ENCODE measurements around the gene GAB2.

The GAB2 gene

GRCh38 chr11:78195917-78196560, 221.6 kb downstream of the GAB2 start:
- no peak for DNase-seq
- H3K4me3 Mint-ChIP-seq: no peak overlapping the region
- no peak overlapping the region for H3K27ac Mint-ChIP-seq
- peak; percentile 4 for ATAC-seq
- no peaks in the 10 kb centered on the region for H3K9me3 Mint-ChIP-seq
- H3K27me3 Mint-ChIP-seq: no peaks in the 10 kb centered on the region
- peaks cover 59% of the 10 kb centered on the region for H3K4me1 Mint-ChIP-seq

DNA sequence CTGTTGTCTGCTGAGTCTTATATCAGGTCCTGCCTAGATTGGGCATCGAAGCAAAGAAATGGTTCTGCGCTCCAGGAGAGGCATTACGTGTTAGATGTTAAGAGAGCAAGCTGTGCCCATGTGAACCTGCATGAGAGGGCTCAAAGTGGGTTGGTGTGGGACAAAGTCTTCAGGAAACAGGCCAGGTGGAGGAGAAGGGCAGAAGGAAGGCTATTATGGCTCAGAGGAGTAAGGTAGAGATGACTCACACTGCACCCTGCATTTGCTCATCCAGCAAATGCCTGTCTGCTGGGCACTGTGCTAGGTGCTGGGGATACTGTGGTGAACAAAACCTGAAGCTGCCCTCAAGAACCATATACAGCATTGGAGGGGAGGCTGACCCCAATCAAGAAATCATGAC, 223.1 kb downstream of the GAB2 start:
- Mint-ChIP-seq H3K4me1 (peaks cover 60% of the 10 kb centered on the region), H3K4me3 (no peak overlapping the region), H3K27me3 (no peaks in the 10 kb centered on the region), H3K27ac (peak overlapping the region in 1 of 2 donors; percentile 37), H3K9me3 (no peaks in the 10 kb centered on the region)
- no peak for DNase-seq
- ATAC-seq: no peak

DNA sequence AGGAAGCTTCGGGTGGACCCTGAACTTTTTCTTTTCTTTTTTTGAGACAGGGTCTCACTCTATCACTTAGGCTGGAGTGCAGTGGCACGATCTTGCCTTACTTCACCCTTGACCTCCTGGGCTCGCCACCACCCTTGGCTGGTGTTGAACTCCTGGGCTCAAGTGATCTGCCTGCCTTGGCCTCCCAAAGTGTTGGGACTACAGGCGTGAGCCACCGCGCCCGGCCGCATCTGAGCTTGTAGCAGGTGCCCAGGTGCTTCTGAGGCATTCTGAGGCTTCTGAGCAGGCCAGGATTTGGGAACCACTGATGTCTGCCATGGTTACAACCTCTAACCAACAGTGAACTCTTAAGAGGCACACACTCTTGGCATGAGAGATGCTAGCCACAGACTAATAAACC, 223.8 kb downstream of the GAB2 start:
- DNase-seq (no peak), ATAC-seq (no peak)
- Mint-ChIP-seq H3K9me3 (no peaks in the 10 kb centered on the region), H3K4me1 (peaks cover 64% of the 10 kb centered on the region), H3K27me3 (no peaks in the 10 kb centered on the region), H3K4me3 (no peak overlapping the region), H3K27ac (no peak overlapping the region)

- H3K27me3 Mint-ChIP-seq: no peaks in the 10 kb centered on the region
- H3K4me1 Mint-ChIP-seq: peaks cover 64% of the 10 kb centered on the region
- H3K27ac Mint-ChIP-seq: no peak overlapping the region
- no peaks in the 10 kb centered on the region for H3K9me3 Mint-ChIP-seq
- no peak overlapping the region for H3K4me3 Mint-ChIP-seq
- ATAC-seq (no peak), DNase-seq (no peak)
These were observed 224.7 kb downstream of the GAB2 start for GRCh38 chr11:78192911-78193351.

- H3K27ac Mint-ChIP-seq: no peak overlapping the region
- ATAC-seq (no peak), DNase-seq (no peak)
- no peaks in the 10 kb centered on the region for H3K9me3 Mint-ChIP-seq
- H3K27me3 Mint-ChIP-seq: no peaks in the 10 kb centered on the region
- H3K4me1 Mint-ChIP-seq: peaks cover 67% of the 10 kb centered on the region
- H3K4me3 Mint-ChIP-seq: no peak overlapping the region
These were observed 225.3 kb downstream of the GAB2 start for GRCh38 chr11:78192223-78192719.

GRCh38 chr11:78190871-78191538, 226.6 kb downstream of the GAB2 start:
- Mint-ChIP-seq H3K27ac (no peak overlapping the region), H3K4me1 (peaks cover 78% of the 10 kb centered on the region), H3K9me3 (no peaks in the 10 kb centered on the region), H3K27me3 (no peaks in the 10 kb centered on the region), H3K4me3 (no peak overlapping the region)
- ATAC-seq: no peak
- no peak for DNase-seq

- H3K4me1 Mint-ChIP-seq: peaks cover 83% of the 10 kb centered on the region
- H3K4me3 Mint-ChIP-seq: peak overlapping the region; percentile 79 to 91
- no peaks in the 10 kb centered on the region for H3K9me3 Mint-ChIP-seq
- H3K27ac Mint-ChIP-seq: peak overlapping the region in 1 of 2 donors; percentile 28
- no peak for DNase-seq
- no peak for ATAC-seq
- no peaks in the 10 kb centered on the region for H3K27me3 Mint-ChIP-seq
These were observed 227.2 kb downstream of the GAB2 start for GRCh38 chr11:78190374-78190773.

GRCh38 chr11:78189851-78190250, 227.8 kb downstream of the GAB2 start:
- Mint-ChIP-seq H3K4me1 (peaks cover 79% of the 10 kb centered on the region), H3K9me3 (no peaks in the 10 kb centered on the region), H3K27ac (peak overlapping the region in 1 of 2 donors; percentile 59), H3K27me3 (no peaks in the 10 kb centered on the region), H3K4me3 (peak overlapping the region; percentile 79 to 91)
- ATAC-seq (no peak), DNase-seq (no peak)

DNA sequence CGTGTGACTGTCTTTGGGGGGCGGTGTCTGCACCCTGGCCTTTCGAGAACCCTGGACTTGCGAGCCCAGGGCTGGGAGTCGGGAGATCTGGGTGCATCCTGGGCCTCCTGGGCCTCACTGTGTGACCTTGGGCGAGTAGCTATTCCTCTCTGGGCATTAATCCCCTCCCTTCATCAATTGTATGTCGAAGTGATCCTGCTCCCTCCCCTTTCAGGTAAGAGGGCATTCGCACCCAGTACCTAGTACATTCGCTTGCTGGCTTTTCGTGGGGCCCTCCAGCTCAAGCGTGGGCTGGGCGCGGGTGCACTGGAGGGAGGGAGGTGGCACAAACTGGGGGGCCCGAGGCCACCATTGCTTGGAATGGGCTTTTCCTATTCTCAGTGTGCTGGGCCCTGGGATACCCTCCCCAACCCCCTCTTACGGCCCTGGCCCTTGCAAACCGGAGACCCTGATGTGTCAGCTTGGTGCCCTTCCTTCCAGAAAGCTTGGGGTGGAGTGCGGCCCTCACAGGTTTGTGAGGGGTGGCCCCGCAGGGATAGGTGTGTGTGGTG, 228.4 kb downstream of the GAB2 start:
- DNase-seq: peak in 1 of 2 donors; percentile 12

GRCh38 chr11:78188286-78189173, 229.1 kb downstream of the GAB2 start, which contains the start of the genes KCTD21 and USP35:
Gene KCTD21 (minus strand): TSS chr11:78188626. CDS start chr11:78174554, 14,072 bp downstream.
Gene USP35 (plus strand): TSS chr11:78188919. CDS start chr11:78196246, 7,327 bp downstream.
- peak; percentile 91 for ATAC-seq
- H3K27ac Mint-ChIP-seq: peak within 1 kb of the TSS; percentile 98 to 99
- H3K9me3 Mint-ChIP-seq: no peaks in the 10 kb centered on the region
- H3K27me3 Mint-ChIP-seq: no peaks in the 10 kb centered on the region
- H3K4me1 Mint-ChIP-seq: peaks cover 66% of the 10 kb centered on the region
- peak; percentile 94 to 95 for DNase-seq
- H3K4me3 Mint-ChIP-seq: peak within 1 kb of the TSS; percentile 79 to 91

More for the DNA sequence above, 228.4 kb downstream of the GAB2 start:
- H3K9me3 Mint-ChIP-seq: no peaks in the 10 kb centered on the region
- ATAC-seq: no peak
- no peaks in the 10 kb centered on the region for H3K27me3 Mint-ChIP-seq
- H3K4me3 Mint-ChIP-seq: peak overlapping the region; percentile 79 to 91
- H3K27ac Mint-ChIP-seq: peak overlapping the region; percentile 66 to 99
- H3K4me1 Mint-ChIP-seq: peaks cover 73% of the 10 kb centered on the region

DNA sequence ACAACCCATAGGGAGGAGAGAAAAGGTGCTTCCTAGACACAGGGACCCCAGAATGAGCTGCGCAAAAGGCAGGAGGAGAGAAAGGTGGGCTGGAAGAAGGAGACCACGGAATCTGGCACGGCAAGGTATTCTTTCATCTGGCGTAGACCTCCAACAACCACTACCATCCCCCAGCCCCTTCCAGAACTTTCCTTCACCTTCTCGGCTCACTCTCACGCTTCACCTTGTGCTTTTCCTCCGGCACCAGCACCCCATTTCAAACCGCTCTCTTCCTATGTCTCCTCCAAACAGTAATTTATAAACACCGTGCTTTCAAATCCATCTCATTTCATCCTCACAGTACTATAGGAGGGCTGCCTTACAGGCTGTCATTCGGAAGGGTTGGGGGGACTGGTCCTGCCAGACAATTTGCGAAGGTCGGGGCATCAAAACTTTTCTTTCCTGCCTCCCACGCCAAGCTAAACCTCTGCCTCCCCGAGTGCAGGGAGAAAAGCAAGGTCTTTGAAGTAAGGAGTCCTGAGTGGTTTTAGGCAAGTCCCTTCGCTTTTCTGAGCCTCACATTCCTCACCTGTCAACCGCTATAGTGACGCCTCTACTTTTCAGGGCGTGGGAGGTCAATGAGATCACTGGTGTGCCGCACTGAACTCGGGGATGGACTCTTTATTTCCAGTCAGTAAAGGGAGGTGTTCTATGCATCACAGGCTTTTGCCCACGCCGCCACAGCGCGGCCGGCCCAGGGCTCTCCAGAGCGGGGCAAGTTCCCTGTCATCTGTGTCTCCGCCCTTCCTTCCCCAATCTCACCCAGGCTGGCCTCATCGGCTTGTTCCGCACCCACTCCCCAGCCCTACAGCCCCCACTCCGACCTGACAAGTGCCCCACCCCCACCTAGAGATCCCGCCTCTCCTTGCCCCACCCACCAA, 230.0 kb downstream of the GAB2 start:
- DNase-seq: peak; percentile 89
- H3K27me3 Mint-ChIP-seq: no peaks in the 10 kb centered on the region
- H3K4me1 Mint-ChIP-seq: peaks cover 57% of the 10 kb centered on the region
- H3K27ac Mint-ChIP-seq: peak overlapping the region; percentile 98 to 99
- ATAC-seq: peak; percentile 82
- no peaks in the 10 kb centered on the region for H3K9me3 Mint-ChIP-seq
- peak overlapping the region; percentile 79 to 91 for H3K4me3 Mint-ChIP-seq

DNA sequence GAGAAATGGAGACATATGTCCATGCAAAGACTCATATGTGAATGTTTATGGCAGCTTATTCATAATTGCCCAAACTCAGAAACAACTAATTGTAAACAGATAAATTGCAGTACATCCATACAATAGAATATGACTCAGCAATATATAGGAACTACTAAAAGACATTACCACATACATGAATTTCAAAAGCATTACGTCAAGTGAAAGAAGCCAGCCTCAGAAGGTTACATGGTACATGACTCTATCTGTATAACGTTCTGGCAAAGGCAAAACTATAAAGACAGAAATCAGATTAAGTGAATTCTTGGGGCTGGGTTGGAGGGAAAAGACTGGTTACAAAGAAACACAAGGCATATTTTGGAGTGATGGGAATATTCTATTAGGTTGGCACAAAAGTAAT, 236.4 kb downstream of the GAB2 start:
- no peaks in the 10 kb centered on the region for H3K27me3 Mint-ChIP-seq
- DNase-seq (no peak), ATAC-seq (no peak)
- no peak overlapping the region for H3K27ac Mint-ChIP-seq
- peaks cover 9 to 16% of the 10 kb centered on the region in 2 donors for H3K9me3 Mint-ChIP-seq
- H3K4me1 Mint-ChIP-seq: peaks cover 16% of the 10 kb centered on the region
- H3K4me3 Mint-ChIP-seq: no peak overlapping the region

DNA sequence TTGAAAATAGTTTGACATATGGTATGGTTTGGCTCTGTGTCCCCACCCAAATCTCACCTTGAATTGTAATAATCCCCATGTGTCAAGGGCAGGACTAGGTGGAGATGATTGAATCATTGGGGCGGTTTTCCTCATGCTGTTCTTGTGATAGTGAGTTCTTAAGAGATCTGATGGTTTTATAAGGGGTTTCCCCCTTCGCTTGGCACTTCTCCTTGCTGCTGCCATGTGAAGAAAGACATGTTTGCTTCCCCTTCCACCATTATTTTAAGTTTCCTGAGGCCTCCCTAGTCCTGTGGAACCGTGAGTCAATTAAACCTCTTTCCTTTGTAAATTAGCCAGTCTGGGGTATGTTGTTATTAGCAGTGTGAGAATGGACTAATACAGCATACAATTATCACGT, 236.9 kb downstream of the GAB2 start:
- Mint-ChIP-seq H3K4me1 (peaks cover 11% of the 10 kb centered on the region), H3K27me3 (no peaks in the 10 kb centered on the region), H3K4me3 (no peak overlapping the region), H3K27ac (no peak overlapping the region), H3K9me3 (peaks cover 9 to 19% of the 10 kb centered on the region in 2 donors)
- ATAC-seq: no peak
- no peak for DNase-seq

DNA sequence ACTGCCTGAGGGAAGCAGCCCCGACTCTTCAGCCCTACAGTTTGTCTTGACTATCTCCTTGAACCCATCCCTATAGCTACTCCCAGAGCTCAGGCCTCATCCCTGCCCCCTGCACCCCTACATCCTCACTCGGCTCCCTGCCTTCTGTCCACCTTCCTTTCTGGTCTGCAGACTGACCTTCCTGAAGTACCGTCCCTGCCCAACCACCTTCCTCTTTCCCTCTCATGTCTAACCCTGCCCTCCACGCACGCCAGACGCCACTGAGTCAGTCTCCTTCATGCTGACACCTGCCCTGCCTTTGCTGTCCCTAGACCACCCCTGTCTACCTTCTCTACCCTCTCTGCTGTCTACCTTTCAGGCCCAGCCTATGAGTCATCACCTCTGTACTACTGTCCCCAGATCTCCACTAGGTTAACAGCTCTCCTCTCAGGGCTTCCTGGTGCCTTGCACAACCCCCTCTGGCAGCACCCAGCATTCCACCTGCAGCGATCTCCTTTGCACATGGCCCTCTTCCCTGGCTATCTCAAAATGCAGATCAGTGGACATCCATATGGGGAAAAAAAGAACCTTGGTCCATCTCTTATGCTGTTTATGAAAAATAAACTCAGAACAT, 238.1 kb downstream of the GAB2 start:
- H3K4me3 Mint-ChIP-seq: no peak overlapping the region
- peak overlapping the region in 1 of 2 donors; percentile 7 for H3K27ac Mint-ChIP-seq
- ATAC-seq: no peak
- no peaks in the 10 kb centered on the region for H3K27me3 Mint-ChIP-seq
- H3K9me3 Mint-ChIP-seq: peaks cover 9 to 19% of the 10 kb centered on the region in 2 donors
- peaks cover 6% of the 10 kb centered on the region for H3K4me1 Mint-ChIP-seq
- no peak for DNase-seq
